HCT116 (cell line): ENCODE measurements around the gene SCN8A. TPM values are rescaled to one million over a fixed set of nuclear protein-coding genes. Genes with fewer than 3 reads are reported as not detected.

Experiments
- ATAC-seq: fragments of 200-7000 bp; cut with Tn5 transposase; 2 replicates; pipeline ENCODE4 v1.9.1; 2020; ENCODE audit warnings: mild to moderate bottlenecking, moderate library complexity
- BruUV-seq: library from RNA; stranded (reverse); fragments of 400-500 nt; replicated peaks from 2 replicates; lab custom pipeline; 2021; lab: Mats Ljungman, UMichigan
- CTCF ChIA-PET: fragments of 300-600 bp; sonication (Branson Sonifier 250); formaldehyde crosslinking; loops from one replicate; lab custom pipeline; 2021; ENCODE audit warnings: antibody characterized with exemption; lab: Charles Lee
- POLR2A ChIA-PET: fragments of 300-600, 350-600 bp; sonication (Branson Sonifier 250); formaldehyde crosslinking; loops from one replicate; lab custom pipeline; 2021; ENCODE audit warnings: antibody characterized with exemption; lab: Charles Lee
- RAD21 ChIA-PET, 2 experiments: fragments of 300-600 bp; sonication (Branson Sonifier 250); formaldehyde crosslinking; loops; one replicate each; lab custom pipeline; 2023; ENCODE audit warnings: low total read pairs in 2 of 2; ENCODE audit not compliant: uncharacterized antibody in 2 of 2, unreplicated experiment in 2 of 2, low non-redundant PET in 1 of 2; lab: Charles Lee
- DNase-seq: peaks from one replicate; pipeline ENCODE4 v3.0.0-alpha.2; 2010; ENCODE audit warnings: low read depth, low spot score
- H2AFZ ChIP-seq: fragments of 200-600 bp; shearing (Covaris generic), sonication (generic); 2 replicates; pipeline ENCODE4 v1.6.1; 2017; ENCODE audit warnings: low read depth, mixed run types, mixed read lengths, antibody characterized with exemption, low read length; ENCODE audit not compliant: poor library complexity, severe bottlenecking
- H3K27ac ChIP-seq: 2 replicates; pipeline ENCODE4 v1.5.1; 2012; ENCODE audit warnings: low read depth, low read length
- H3K27me3 ChIP-seq: fragments of 200-600 bp; sonication (generic); 2 replicates; pipeline ENCODE4 v1.6.1; 2016; ENCODE audit warnings: mixed run types, low read length, mixed read lengths; ENCODE audit not compliant: insufficient read depth
- H3K36me3 ChIP-seq, 2 experiments: fragments of 200-500 bp in 1 of 2; fragments of 200-600 bp in 1 of 2; sonication (Bioruptor generic) in 1 of 2; sonication (generic) in 1 of 2; 2 replicates each; pipeline versions ENCODE4 v1.5.1 to v1.6.1; 2014 to 2016; ENCODE audit warnings: low read length in 2 of 2, inconsistent platforms in 1 of 2, mixed read lengths in 1 of 2, mixed run types in 1 of 2; ENCODE audit not compliant: insufficient read depth in 2 of 2, control insufficient read depth in 1 of 2
- H3K4me1 ChIP-seq, 2 experiments: fragments of 200-600 bp in 1 of 2; sonication (generic) in 1 of 2; 2 replicates each; pipeline versions ENCODE4 v1.5.1 to v1.6.1; 2012 to 2017; ENCODE audit warnings: low read length in 2 of 2, inconsistent platforms in 1 of 2, mild to moderate bottlenecking in 1 of 2, mixed read lengths in 1 of 2, mixed run types in 1 of 2, moderate library complexity in 1 of 2; ENCODE audit not compliant: insufficient read depth in 2 of 2, control insufficient read depth in 1 of 2
- H3K4me2 ChIP-seq: fragments of 200-600 bp; sonication (generic); 2 replicates; pipeline ENCODE4 v1.6.1; 2017; ENCODE audit warnings: mixed run types, low read length, mixed read lengths
- H3K4me3 ChIP-seq, 2 experiments: fragments of 200-600 bp in 1 of 2; sonication (generic) in 1 of 2; replicated peaks in 1 of 2; 2 replicates each; pipeline ENCODE4 v1.5.1; 2011 to 2016; ENCODE audit warnings: low read length in 2 of 2, control low read depth in 1 of 2, low read depth in 1 of 2, mild to moderate bottlenecking in 1 of 2, mixed read lengths in 1 of 2, mixed run types in 1 of 2
- H3K79me2 ChIP-seq: fragments of 200-600 bp; sonication (generic); 2 replicates; pipeline ENCODE4 v1.6.1; 2017; ENCODE audit warnings: mild to moderate bottlenecking, mixed run types, low read length, moderate library complexity, mixed read lengths; ENCODE audit not compliant: insufficient read depth
- H3K9ac ChIP-seq: fragments of 200-600 bp; sonication (generic); 2 replicates; pipeline ENCODE4 v1.6.1; 2016; ENCODE audit warnings: low read length, mixed read lengths
- H3K9me2 ChIP-seq: fragments of 200-600 bp; sonication (generic), shearing (Covaris generic); 2 replicates; pipeline ENCODE4 v1.6.1; 2017; ENCODE audit warnings: mixed run types, mild to moderate bottlenecking, moderate library complexity; ENCODE audit not compliant: insufficient read depth
- H3K9me3 ChIP-seq, 2 experiments: fragments of 200-500 bp in 1 of 2; fragments of 200-600 bp in 1 of 2; sonication (Bioruptor generic) in 1 of 2; sonication (generic) in 1 of 2; 2 replicates each; pipeline ENCODE4 v1.6.1; 2014 to 2017; ENCODE audit warnings: low read length in 2 of 2, mixed read lengths in 2 of 2, inconsistent platforms in 1 of 2, low read depth in 1 of 2, mild to moderate bottlenecking in 1 of 2, mixed run types in 1 of 2, moderate library complexity in 1 of 2; ENCODE audit not compliant: control insufficient read depth in 1 of 2, insufficient read depth in 1 of 2
- H4K20me1 ChIP-seq: fragments of 200-600 bp; sonication (generic), shearing (Covaris generic); 2 replicates; pipeline ENCODE4 v1.6.1; 2017; ENCODE audit warnings: mixed run types, mild to moderate bottlenecking, moderate library complexity; ENCODE audit not compliant: insufficient read depth
- EGR1 ChIP-seq: IDR thresholded peaks from 2 replicates; pipeline ENCODE4 v1.6.1; 2012; ENCODE audit warnings: low read depth
- ELF1 ChIP-seq: IDR thresholded peaks from 2 replicates; pipeline ENCODE4 v1.6.1; 2012; ENCODE audit warnings: low read depth, borderline replicate concordance
- FOSL1 ChIP-seq: IDR thresholded peaks from 2 replicates; pipeline ENCODE4 v1.6.1; 2012; ENCODE audit warnings: low read depth
- JUND ChIP-seq: IDR thresholded peaks from 2 replicates; pipeline ENCODE4 v1.6.1; 2012
- POLR2A ChIP-seq: IDR thresholded peaks from 2 replicates; pipeline ENCODE4 v1.7.0; 2011; ENCODE audit warnings: borderline replicate concordance; ENCODE audit not compliant: insufficient read depth, insufficient read length; ENCODE audit errors: extremely low read depth
- SIN3A ChIP-seq: IDR thresholded peaks from 2 replicates; pipeline ENCODE4 v1.6.1; 2012; ENCODE audit warnings: low read depth
- SP1 ChIP-seq: IDR thresholded peaks from 2 replicates; pipeline ENCODE4 v1.6.1; 2012; ENCODE audit warnings: low read depth
- SRF ChIP-seq: IDR thresholded peaks from 2 replicates; pipeline ENCODE4 v1.6.1; 2012; ENCODE audit warnings: low read depth
- ZFX ChIP-seq: fragments of 450-650 bp; IDR thresholded peaks from 2 replicates; pipeline ENCODE4 v1.6.1; 2017
- ZNF274 ChIP-seq: fragments of 200-500 bp; sonication (Bioruptor generic); IDR thresholded peaks from 2 replicates; pipeline ENCODE4 v1.6.1; 2014; ENCODE audit warnings: mild to moderate bottlenecking, low read depth, low read length, inconsistent platforms
- intact Hi-C: fragments of 100-400 bp; cut with micrococcal nuclease; formaldehyde crosslinking; loops from 2 replicates; pipeline ENCODE4 v1.10.0; 2022
- total RNA-seq: library from RNA; stranded (reverse); gene quantifications from one replicate; pipeline ENCODE4 v1.2.1, GENCODE V29; 2021; ENCODE audit not compliant: unreplicated experiment
- TF ChIP-seq, protein P1 (sequence below): IDR thresholded peaks from 2 replicates; pipeline ENCODE4 v1.6.1; 2011; ENCODE audit warnings: mild to moderate bottlenecking, low read length, moderate library complexity; ENCODE audit not compliant: insufficient replicate concordance; ENCODE audit errors: extremely low read depth

SCN8A gene
- total RNA-seq, 1 experiment from 2014 or later = 7.1 TPM

GRCh38 chr12:51621156-51621922 lies 30.3 kb downstream of the SCN8A start:
- no peak overlapping the region for H3K4me2 ChIP-seq
- H3K4me3 ChIP-seq = no peak overlapping the region
- CTCF ChIA-PET = no interaction called here
- no peak for DNase-seq
- H3K9me2 ChIP-seq = no peaks in the 10 kb centered on the region
- H3K79me2 ChIP-seq = no peaks in the 10 kb centered on the region
- H3K27me3 ChIP-seq = no peaks in the 10 kb centered on the region
- H3K27ac ChIP-seq = no peak overlapping the region
- POLR2A ChIA-PET = no interaction called here
- RAD21 ChIA-PET = no interaction called here
- H2AFZ ChIP-seq = no peak overlapping the region
- H4K20me1 ChIP-seq = no peaks in the 10 kb centered on the region
- no peak overlapping the region for H3K9ac ChIP-seq
- H3K9me3 ChIP-seq = no peaks in the 10 kb centered on the region
- peaks cover 5 to 11% of the 10 kb centered on the region in 2 experiments; a peak in 3 of 4 replicates for H3K4me1 ChIP-seq
- TF ChIP-seq ELF1 = no peak
- TF ChIP-seq SIN3A = no peak
- TF ChIP-seq ZFX = no peak
- TF ChIP-seq, protein P1, sequence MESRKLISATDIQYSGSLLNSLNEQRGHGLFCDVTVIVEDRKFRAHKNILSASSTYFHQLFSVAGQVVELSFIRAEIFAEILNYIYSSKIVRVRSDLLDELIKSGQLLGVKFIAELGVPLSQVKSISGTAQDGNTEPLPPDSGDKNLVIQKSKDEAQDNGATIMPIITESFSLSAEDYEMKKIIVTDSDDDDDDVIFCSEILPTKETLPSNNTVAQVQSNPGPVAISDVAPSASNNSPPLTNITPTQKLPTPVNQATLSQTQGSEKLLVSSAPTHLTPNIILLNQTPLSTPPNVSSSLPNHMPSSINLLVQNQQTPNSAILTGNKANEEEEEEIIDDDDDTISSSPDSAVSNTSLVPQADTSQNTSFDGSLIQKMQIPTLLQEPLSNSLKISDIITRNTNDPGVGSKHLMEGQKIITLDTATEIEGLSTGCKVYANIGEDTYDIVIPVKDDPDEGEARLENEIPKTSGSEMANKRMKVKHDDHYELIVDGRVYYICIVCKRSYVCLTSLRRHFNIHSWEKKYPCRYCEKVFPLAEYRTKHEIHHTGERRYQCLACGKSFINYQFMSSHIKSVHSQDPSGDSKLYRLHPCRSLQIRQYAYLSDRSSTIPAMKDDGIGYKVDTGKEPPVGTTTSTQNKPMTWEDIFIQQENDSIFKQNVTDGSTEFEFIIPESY = no peak
- no peak for TF ChIP-seq JUND
- no peak for TF ChIP-seq SRF
- no peak for TF ChIP-seq SP1
- TF ChIP-seq EGR1 = no peak
- TF ChIP-seq FOSL1 = no peak
- no peak for TF ChIP-seq POLR2A
- no peak for TF ChIP-seq ZNF274
- no peaks in the 10 kb centered on the region for H3K36me3 ChIP-seq
- intact Hi-C loops = no loop called here
- ATAC-seq = no peak
- BruUV-seq = no TSS peak
